D721Med (cell line): ENCODE results near the gene ZC3H12C.

Source experiments
- DNase-seq: peaks from one replicate; pipeline ENCODE4 v3.0.0; 2011; ENCODE audit warnings: low spot score; ENCODE audit not compliant: insufficient read length
- FAIRE-seq: peaks from 2 replicates; lab custom pipeline; 2011; peaks lifted over from hg19 to GRCh38; lab: Jason Lieb, UNC
- TF ChIP-seq, protein P1 (sequence below): IDR thresholded peaks from 2 replicates; pipeline ENCODE4 v1.5.1; 2012; ENCODE audit warnings: mild to moderate bottlenecking, control low read depth; ENCODE audit not compliant: insufficient read depth; ENCODE audit errors: missing control alignments

ZC3H12C gene

DNA sequence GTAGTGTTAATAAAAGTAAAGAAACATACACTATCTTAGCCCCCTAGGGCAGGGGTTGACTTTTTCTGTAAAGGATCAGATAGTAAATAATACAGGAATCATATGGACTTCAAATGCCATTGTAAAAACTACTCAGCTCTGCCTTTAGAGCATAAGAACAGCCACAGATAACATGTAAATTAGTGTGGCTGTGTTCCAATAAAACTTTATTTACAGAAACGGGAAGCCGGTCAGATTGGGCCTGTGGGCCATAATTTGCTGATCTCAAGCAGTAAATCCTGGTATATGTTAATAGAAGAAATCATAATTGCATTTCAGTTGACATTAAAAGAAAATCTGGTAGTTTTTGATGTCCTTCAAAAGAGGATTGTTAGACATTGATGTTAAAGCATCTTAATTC, 76.5 kb downstream of the ZC3H12C start:
- DNase-seq = no peak
- TF ChIP-seq, protein P1, sequence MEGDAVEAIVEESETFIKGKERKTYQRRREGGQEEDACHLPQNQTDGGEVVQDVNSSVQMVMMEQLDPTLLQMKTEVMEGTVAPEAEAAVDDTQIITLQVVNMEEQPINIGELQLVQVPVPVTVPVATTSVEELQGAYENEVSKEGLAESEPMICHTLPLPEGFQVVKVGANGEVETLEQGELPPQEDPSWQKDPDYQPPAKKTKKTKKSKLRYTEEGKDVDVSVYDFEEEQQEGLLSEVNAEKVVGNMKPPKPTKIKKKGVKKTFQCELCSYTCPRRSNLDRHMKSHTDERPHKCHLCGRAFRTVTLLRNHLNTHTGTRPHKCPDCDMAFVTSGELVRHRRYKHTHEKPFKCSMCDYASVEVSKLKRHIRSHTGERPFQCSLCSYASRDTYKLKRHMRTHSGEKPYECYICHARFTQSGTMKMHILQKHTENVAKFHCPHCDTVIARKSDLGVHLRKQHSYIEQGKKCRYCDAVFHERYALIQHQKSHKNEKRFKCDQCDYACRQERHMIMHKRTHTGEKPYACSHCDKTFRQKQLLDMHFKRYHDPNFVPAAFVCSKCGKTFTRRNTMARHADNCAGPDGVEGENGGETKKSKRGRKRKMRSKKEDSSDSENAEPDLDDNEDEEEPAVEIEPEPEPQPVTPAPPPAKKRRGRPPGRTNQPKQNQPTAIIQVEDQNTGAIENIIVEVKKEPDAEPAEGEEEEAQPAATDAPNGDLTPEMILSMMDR = no peak
- no peak for FAIRE-seq

DNA sequence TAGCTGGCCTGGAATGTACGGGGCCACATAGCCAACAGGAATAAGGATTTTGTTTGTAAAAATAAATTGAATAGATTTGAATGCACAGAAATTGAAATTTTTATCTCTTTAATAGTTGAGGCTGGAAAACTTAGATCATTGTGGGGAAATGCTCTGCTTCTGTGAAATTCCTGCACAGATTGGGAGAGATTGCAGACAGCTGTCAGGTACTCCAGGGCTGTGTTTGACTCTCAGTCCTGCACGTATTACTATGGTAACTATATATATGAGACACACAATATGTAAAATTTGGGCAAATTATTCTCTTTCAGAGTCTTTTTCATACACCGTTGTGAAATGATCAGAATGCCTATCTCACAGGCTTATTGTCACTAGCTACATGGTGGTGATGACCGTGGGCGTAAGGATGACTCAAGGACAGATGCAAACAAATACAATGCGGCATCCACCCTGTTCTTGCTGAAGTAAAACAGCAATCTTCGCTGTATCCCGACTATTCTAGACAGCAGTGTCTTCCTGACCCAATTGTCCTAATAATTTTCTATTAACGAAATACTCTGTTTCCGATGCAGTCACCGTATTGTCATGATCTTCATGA, 79.4 kb downstream of the ZC3H12C start:
- DNase-seq (no peak), FAIRE-seq (no peak)
- TF ChIP-seq, protein P1 = no peak

- FAIRE-seq (no peak), DNase-seq (peak; percentile 46)
- TF ChIP-seq, protein P1 = peak; percentile 69
These were observed 80.8 kb downstream of the ZC3H12C start for GRCh38 chr11:110173811-110174644.

GRCh38 chr11:110174645-110175310, 81.6 kb downstream of the ZC3H12C start:
- DNase-seq (no peak), FAIRE-seq (no peak)

DNA sequence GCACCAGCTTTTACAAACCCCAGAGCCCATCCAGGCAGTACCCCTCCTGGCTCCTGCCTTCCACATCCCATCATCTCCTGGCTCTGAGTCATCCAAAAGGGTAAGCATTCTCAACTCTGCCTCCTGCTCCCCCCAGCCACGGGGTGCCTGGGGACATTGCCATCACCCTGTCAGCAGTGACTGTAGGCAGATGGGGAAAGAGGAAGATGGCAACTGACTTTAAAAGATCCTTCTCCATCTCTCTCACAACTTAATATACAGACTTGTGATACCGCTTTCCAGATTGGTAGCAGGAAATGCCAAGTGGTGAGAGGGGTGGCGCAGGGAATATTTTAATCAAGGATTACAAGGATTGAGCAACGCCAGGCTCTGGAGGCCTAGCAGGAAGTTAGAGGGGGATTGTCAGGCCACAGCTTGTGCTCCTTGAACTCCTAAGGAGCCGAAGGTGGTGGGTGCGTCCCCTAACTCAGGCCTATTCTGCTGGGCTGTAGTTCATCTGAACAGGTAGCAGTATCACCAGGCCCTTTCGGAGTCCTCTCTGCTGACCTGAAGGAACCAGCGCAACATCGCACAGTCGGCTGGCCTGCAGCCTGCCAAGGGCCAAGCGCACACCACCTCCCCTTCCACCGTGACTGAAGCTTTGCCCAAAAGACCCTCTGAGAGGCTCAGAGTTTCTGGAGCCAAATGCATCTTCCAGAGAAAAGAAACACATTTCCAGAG, 83.3 kb downstream of the ZC3H12C start:
- TF ChIP-seq, protein P1 = no peak
- no peak for DNase-seq
- FAIRE-seq = no peak

More at GRCh38 chr11:110174645-110175310, 81.6 kb downstream of the ZC3H12C start:
- TF ChIP-seq, protein P1 = no peak

DNA sequence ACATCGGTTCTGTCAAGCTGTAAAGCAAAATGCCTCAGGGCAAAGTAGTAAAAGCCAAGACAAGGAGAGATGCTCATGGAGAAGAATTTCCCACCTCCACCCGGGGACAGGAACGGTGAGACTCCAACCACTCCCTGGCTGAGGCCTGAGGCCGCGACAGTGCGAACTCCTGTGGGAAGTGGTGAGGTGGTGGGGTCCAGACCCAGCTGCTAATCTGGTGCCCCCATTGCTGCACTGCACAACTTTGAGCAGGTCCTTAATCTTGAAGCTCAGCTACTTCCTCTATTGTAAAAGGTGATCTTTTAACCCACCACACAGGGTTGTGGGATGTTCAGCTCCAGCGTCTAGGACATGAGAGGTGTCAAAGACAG, 83.9 kb downstream of the ZC3H12C start:
- no peak for FAIRE-seq

More for the DNA sequence above, 83.9 kb downstream of the ZC3H12C start:
- no peak for DNase-seq
- TF ChIP-seq, protein P1 = no peak
